SU-DHL-6 (cell line): ENCODE measurements around the gene OR8A1.

Experiments used
- H2AFZ ChIP-seq: fragments of 200-600 bp; sonication (generic); 2 replicates; pipeline ENCODE4 v1.6.1; 2014; ENCODE audit warnings: low read depth, mild to moderate bottlenecking, moderate library complexity, mixed read lengths, antibody characterized with exemption, low read length; ENCODE audit not compliant: severe bottlenecking
- H3F3A ChIP-seq: fragments of 200-600 bp; shearing (Covaris generic); 2 replicates; pipeline ENCODE4 v1.6.0; 2016; ENCODE audit warnings: antibody characterized with exemption, mild to moderate bottlenecking; ENCODE audit not compliant: insufficient read depth
- H3K27ac ChIP-seq: fragments of 200-600 bp; sonication (generic); 2 replicates; pipeline ENCODE4 v1.5.1; 2016; ENCODE audit warnings: low read depth, mild to moderate bottlenecking, low read length, moderate library complexity, mixed read lengths
- H3K27me3 ChIP-seq: fragments of 200-600 bp; sonication (generic), shearing (Covaris generic); 2 replicates; pipeline ENCODE4 v1.6.0; 2014; ENCODE audit warnings: mild to moderate bottlenecking, low read length
- H3K36me3 ChIP-seq: fragments of 200-600 bp; sonication (generic); 2 replicates; pipeline ENCODE4 v1.6.1; 2014; ENCODE audit warnings: mild to moderate bottlenecking, low read length, mixed read lengths
- H3K4me2 ChIP-seq: fragments of 300-600, 200-600 bp; shearing (Covaris generic), sonication (generic); 2 replicates; pipeline ENCODE4 v1.6.0; 2014; ENCODE audit warnings: low read length, low read depth, mild to moderate bottlenecking; ENCODE audit not compliant: poor library complexity, severe bottlenecking
- H3K4me3 ChIP-seq: fragments of 200-600 bp; sonication (generic); 2 replicates; pipeline ENCODE4 v1.5.1; 2014; ENCODE audit warnings: antibody characterized with exemption, low read length, mild to moderate bottlenecking, mixed read lengths; ENCODE audit not compliant: insufficient read depth, poor library complexity, severe bottlenecking
- H3K79me2 ChIP-seq: fragments of 200-600 bp; sonication (generic); 2 replicates; pipeline ENCODE4 v1.6.1; 2014; ENCODE audit warnings: mild to moderate bottlenecking, low read length, moderate library complexity; ENCODE audit not compliant: insufficient read depth
- H3K9ac ChIP-seq: fragments of 200-600 bp; sonication (generic); 2 replicates; pipeline ENCODE4 v1.7.0; 2014; ENCODE audit warnings: mild to moderate bottlenecking, low read length
- H3K9me2 ChIP-seq: fragments of 200-600 bp; sonication (generic); replicated peaks from 2 replicates; pipeline ENCODE4 v1.6.1; 2014; ENCODE audit warnings: low read length; ENCODE audit not compliant: insufficient read depth
- H3K9me3 ChIP-seq: fragments of 200-600 bp; sonication (generic); 2 replicates; pipeline ENCODE4 v1.6.1; 2014; ENCODE audit warnings: low read length, mixed read lengths; ENCODE audit not compliant: insufficient read depth
- H4K20me1 ChIP-seq: fragments of 200-600 bp; sonication (generic); 2 replicates; pipeline ENCODE4 v1.6.1; 2014; ENCODE audit warnings: low read depth, mild to moderate bottlenecking, antibody characterized with exemption, low read length, moderate library complexity, mixed read lengths
- CTCF ChIP-seq: fragments of 200-600 bp; sonication (generic); IDR thresholded peaks from one replicate; pipeline ENCODE4 v1.5.1; 2017; ENCODE audit warnings: antibody characterized with exemption, mild to moderate bottlenecking, low read length, moderate library complexity; ENCODE audit not compliant: insufficient read depth, poor library complexity, severe bottlenecking
- EZH2phosphoT487 ChIP-seq: fragments of 200-600 bp; sonication (generic), shearing (Covaris generic); conservative IDR thresholded peaks from 2 replicates; pipeline ENCODE4 v1.6.1; 2018; ENCODE audit warnings: mild to moderate bottlenecking, antibody characterized with exemption, low read length, moderate library complexity, mixed read lengths

The OR8A1 gene

DNA sequence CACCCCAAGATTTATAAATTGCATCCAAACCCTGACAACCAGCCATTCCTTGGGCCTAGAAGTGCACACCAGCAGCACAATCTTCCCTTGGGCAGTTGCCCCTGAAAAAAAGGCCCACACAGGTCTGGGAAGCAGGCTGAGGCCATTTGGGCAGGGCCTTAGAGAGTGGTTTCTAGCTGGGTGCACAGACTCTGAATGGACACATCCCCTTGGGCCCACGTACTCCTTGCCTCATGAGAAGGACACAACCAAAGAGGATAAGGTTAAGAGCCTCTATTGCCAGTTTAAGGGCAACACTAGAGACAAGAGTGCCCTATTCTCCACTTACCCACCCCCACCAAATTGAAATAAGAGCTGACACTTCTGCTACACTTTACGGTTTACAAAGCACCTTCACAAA lies 40.5 kb downstream of the OR8A1 start:
- Histone ChIP-seq H3K9ac (no peak overlapping the region), H3K27ac (no peak overlapping the region), H3F3A (no peaks in the 10 kb centered on the region), H3K4me3 (no peak overlapping the region), H3K4me2 (no peak overlapping the region), H3K9me2 (no peaks in the 10 kb centered on the region), H4K20me1 (no peaks in the 10 kb centered on the region), H3K79me2 (no peaks in the 10 kb centered on the region), H3K36me3 (no peaks in the 10 kb centered on the region), H2AFZ (no peak overlapping the region), H3K9me3 (no peaks in the 10 kb centered on the region), H3K27me3 (no peaks in the 10 kb centered on the region)
- no peak for TF ChIP-seq CTCF

DNA sequence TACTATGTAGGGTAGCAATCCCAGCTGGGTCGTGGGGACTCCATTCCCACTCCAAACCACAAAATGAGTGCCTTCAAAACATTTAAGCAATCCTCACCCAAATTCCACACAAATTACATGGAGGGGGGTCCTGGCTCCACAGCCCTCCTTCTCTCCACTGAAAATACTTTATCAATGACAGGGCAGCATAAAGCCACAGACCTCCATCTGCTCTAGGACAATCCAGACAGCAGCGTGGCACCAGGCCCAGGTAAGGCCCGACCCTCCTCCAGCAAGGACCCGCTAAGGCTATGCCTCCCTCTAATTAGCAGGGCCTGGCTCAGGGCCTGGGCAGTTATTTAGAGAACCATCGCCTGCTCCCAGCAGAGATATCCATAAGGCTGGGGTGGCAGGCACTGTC lies 41.3 kb downstream of the OR8A1 start, which contains the start of gene PANX3:
TSS of gene PANX3 (plus strand) at position 365 of the 400 bp plus-strand sequence. CDS start 129 bp downstream, outside the sequence.
- Histone ChIP-seq H3K27ac (no peak within 1 kb of the TSS), H3K79me2 (no peaks in the 10 kb centered on the region), H3K9me2 (no peaks in the 10 kb centered on the region), H3K36me3 (no peaks in the 10 kb centered on the region), H2AFZ (no peak within 1 kb of the TSS), H3K4me2 (no peak within 1 kb of the TSS), H3K4me3 (no peak within 1 kb of the TSS), H3F3A (no peaks in the 10 kb centered on the region), H4K20me1 (no peaks in the 10 kb centered on the region), H3K9ac (no peak within 1 kb of the TSS), H3K9me3 (no peaks in the 10 kb centered on the region), H3K27me3 (no peaks in the 10 kb centered on the region)
- no peak for TF ChIP-seq EZH2phosphoT487
- TF ChIP-seq CTCF: no peak

GRCh38 chr11:124612045-124612444 lies 42.2 kb downstream of the OR8A1 start:
- H3K27me3 ChIP-seq: no peaks in the 10 kb centered on the region
- no peak overlapping the region for H3K4me3 ChIP-seq
- no peaks in the 10 kb centered on the region for H3K79me2 ChIP-seq
- no peak overlapping the region for H3K27ac ChIP-seq
- no peaks in the 10 kb centered on the region for H3F3A ChIP-seq
- H3K9ac ChIP-seq: no peak overlapping the region
- no peak overlapping the region for H2AFZ ChIP-seq
- no peaks in the 10 kb centered on the region for H3K9me2 ChIP-seq
- H3K9me3 ChIP-seq: no peaks in the 10 kb centered on the region
- TF ChIP-seq EZH2phosphoT487: no peak
- TF ChIP-seq CTCF: no peak
- no peak overlapping the region for H3K4me2 ChIP-seq
- H4K20me1 ChIP-seq: no peaks in the 10 kb centered on the region
- no peaks in the 10 kb centered on the region for H3K36me3 ChIP-seq
